ENCODE measurements around the gene GIT1.

- TF ChIP-seq CTCF (conservative IDR thresholded peaks at IDR 0.05; ENCODE audit: low read depth, low read length) = no peak
- TF ChIP-seq EZH2phosphoT487 (IDR thresholded peaks at IDR 0.05; ENCODE audit: borderline replicate concordance, low read length) = no peak
- no peak for TF ChIP-seq EZH2 (IDR thresholded peaks at IDR 0.05; ENCODE audit: low read length, unreplicated experiment)
These were observed 18.9 kb downstream of the GIT1 start for GRCh38 chr17:29570521-29570920.
